Transverse colon (tissue), 3 donors: ENCODE data around the gene HPCAL1.

Experiments
- POLR2A ChIP-seq: fragments of 450-650 bp; IDR thresholded peaks from one replicate; pipeline ENCODE4 v1.6.1; 2016; ENCODE audit warnings: antibody characterized with exemption, mild to moderate bottlenecking, moderate library complexity
- POLR2AphosphoS5 ChIP-seq, 3 donors: sonication (generic); formaldehyde crosslinking; IDR thresholded peaks; one replicate each; pipeline ENCODE4 v1.6.1; 2016; ENCODE audit warnings: antibody characterized with exemption in 3 of 3

- TF ChIP-seq POLR2AphosphoS5 (IDR thresholded peaks at IDR 0.05) = no peak
- TF ChIP-seq POLR2A = no peak
Observed at GRCh38 chr2:10400568-10400977, 97.9 kb downstream of the HPCAL1 start.
